ENCODE results near the gene PSORS1C1. TPM values are rescaled to one million over a fixed set of nuclear protein-coding genes. Genes with fewer than 3 reads are reported as not detected.
"Not testable (repeated sequence)": the region's sequence is repeated elsewhere in the genome, so short reads cannot be mapped to it uniquely, and the experiment has no call there.

The PSORS1C1 gene
- total RNA-seq: 10 to 100 TPM in 1 of 3 donors, 1 to 10 TPM in 2; 2.4 to 11.1 (median 4.6) TPM
- long read RNA-seq, donor 1, partial matches to known transcripts: 0 of 1 reads
- long read RNA-seq, donor 1, other reads (novel, unspliced or antisense): 1 of 1 reads
- long read RNA-seq, donor 2, transcript PSORS1C1-202 (2 exons, 3,827 nt): major isoform, 5 of 6 reads
- long read RNA-seq, donor 2, partial matches to known transcripts: 0 of 6 reads
- long read RNA-seq, donor 2, other reads (novel, unspliced or antisense): 1 of 6 reads

DNA sequence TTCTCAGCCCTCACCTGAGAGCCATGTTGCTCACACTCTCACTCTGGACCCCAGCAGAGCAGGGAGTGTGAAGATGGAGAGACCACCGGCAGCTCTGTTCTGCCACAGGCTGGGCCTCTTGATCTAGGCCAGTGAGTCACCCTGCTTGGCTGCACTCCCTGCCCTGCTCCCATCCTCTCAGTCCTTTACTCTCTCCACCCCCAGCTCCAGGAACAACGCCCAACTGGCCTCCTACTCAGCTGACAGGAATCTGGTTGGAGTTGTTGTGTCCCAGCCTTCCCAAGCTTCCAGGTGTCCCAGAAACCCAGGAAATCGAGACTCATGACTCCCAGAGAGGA, at the start of gene PSORS1C1:
TSS of gene PSORS1C1 (plus strand) at position 260 of the 338 bp plus-strand sequence. CDS start 14,833 bp downstream, outside the sequence.
- Histone ChIP-seq H3K36me3 (ENCODE audit: low read depth) (no peaks in the 10 kb centered on the region), H3K9me3 (no peaks in the 10 kb centered on the region), H3K4me1 (ENCODE audit: low read depth) (peaks cover 13% of the 10 kb centered on the region), H3K4me3 (no peak within 1 kb of the TSS)
- intact Hi-C loops (cut with DNase I, micrococcal nuclease): no loop called here
- ATAC-seq: peak; percentile 94
- TF ChIP-seq, protein P1, sequence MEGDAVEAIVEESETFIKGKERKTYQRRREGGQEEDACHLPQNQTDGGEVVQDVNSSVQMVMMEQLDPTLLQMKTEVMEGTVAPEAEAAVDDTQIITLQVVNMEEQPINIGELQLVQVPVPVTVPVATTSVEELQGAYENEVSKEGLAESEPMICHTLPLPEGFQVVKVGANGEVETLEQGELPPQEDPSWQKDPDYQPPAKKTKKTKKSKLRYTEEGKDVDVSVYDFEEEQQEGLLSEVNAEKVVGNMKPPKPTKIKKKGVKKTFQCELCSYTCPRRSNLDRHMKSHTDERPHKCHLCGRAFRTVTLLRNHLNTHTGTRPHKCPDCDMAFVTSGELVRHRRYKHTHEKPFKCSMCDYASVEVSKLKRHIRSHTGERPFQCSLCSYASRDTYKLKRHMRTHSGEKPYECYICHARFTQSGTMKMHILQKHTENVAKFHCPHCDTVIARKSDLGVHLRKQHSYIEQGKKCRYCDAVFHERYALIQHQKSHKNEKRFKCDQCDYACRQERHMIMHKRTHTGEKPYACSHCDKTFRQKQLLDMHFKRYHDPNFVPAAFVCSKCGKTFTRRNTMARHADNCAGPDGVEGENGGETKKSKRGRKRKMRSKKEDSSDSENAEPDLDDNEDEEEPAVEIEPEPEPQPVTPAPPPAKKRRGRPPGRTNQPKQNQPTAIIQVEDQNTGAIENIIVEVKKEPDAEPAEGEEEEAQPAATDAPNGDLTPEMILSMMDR (IDR thresholded peaks at IDR 0.05): no peak
- peak; percentile 69 to 84 (median 77) for DNase-seq

DNA sequence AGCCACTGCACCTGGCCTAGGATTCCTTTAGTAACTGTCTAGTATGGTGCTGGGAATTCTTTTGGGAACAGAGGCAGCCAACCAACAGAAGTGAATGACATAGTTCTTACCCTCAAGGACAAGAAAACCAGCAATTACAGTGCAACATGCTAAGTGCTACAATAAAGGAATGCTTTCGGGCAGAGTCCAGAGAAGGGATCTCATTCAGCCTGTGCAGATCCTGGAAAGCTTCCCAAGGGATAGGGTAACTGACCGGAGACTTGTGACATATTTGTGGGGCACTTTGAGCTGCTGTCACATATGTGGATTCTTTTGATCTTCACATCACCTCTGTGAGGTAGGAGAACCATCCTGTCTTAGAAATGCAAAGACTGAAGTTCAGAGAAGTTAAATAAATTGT, 49.0 kb upstream of the PSORS1C1 start:
- Histone ChIP-seq H3K36me3 (ENCODE audit: low read depth) (no peaks in the 10 kb centered on the region), H3K9me3 (no peaks in the 10 kb centered on the region), H3K4me1 (ENCODE audit: low read depth) (no peaks in the 10 kb centered on the region), H3K4me3 (no peak overlapping the region)
- TF ChIP-seq, protein P1 (IDR thresholded peaks at IDR 0.05): no peak
- ATAC-seq (no peak), DNase-seq (peak in 1 of 3 donors; percentile 14)
- intact Hi-C loops (cut with DNase I, micrococcal nuclease): loop anchor here in 1 of 2 donors (5.0 kb wide), 1 partner anchor 143 kb away; no protein-coding TSS in a partner anchor

DNA sequence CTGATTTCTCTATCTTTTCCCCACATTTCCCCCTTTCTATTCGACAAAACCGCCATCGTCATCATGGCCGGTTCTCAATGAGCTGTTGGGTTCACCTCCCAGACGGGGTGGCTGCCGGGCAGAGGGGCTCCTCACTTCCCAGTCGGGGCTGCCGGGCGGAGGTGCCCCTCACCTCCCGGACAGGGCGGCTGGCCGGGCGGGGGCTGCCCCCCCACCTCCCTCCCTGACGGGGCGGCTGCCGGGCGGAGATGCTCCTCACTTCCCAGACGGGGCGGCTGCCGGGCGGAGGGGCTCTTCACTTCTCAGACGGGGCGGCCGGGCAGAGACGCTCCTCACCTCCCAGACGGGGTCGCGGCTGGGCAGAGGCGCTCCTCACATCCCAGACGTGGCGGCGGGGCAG, 47.6 kb upstream of the PSORS1C1 start:
- H3K36me3 ChIP-seq (ENCODE audit: low read depth); DNase-seq; ATAC-seq; H3K9me3 ChIP-seq; H3K4me3 ChIP-seq; H3K4me1 ChIP-seq (ENCODE audit: low read depth): not testable (repeated sequence)
- intact Hi-C loops (cut with DNase I, micrococcal nuclease): loop anchor here in 1 of 2 donors (5.0 kb wide), 1 partner anchor 145 kb away; no protein-coding TSS in a partner anchor

DNA sequence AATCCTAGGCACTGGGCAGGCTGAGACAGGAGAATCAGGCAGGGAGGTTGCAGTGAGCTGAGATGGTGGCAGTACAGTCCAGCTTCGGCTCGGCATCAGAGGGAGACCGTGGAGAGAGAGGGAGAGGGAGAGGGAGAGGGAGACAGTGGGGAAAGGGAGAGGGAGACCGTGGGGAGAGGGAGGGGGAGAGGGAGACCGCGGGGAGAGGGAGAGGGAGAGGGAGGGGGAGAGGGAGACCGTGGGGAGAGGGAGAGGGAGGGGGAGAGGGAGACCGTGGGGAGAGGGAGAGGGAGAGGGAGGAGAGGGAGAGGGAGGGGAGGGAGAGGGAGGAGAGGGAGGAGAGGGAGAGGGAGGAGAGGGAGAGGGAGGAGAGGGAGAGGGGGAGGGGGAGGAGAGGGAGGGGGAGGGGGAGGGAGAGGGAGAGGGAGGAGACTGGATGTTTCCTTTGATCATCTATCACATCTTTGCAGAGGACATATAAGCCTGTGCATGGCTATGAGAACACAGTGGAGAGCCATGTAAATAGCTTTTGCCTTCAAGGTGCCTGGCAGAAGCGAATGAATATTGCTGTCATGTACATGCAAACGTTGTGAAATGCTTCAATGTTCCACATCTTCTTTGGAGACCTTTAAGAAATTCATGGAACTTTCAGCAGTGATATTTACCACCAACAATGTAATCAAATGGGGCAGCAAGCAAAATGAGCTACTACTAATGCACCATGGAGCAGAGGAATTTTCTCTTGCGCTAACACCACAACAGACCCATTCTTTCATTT, 46.5 kb upstream of the PSORS1C1 start:
- not testable (repeated sequence) for ATAC-seq; H3K9me3 ChIP-seq; H3K4me3 ChIP-seq; H3K36me3 ChIP-seq (ENCODE audit: low read depth); DNase-seq; H3K4me1 ChIP-seq (ENCODE audit: low read depth)
- intact Hi-C loops (cut with DNase I, micrococcal nuclease): loop anchor here in 1 of 2 donors (5.0 kb wide), 1 partner anchor 146 kb away; no protein-coding TSS in a partner anchor

GRCh38 chr6:31068669-31069340, 45.8 kb upstream of the PSORS1C1 start:
- intact Hi-C loops (cut with DNase I, micrococcal nuclease): loop anchor here in 1 of 2 donors (5.0 kb wide), 1 partner anchor 147 kb away; no protein-coding TSS in a partner anchor
- DNase-seq (peak; percentile 64 to 89 (median 84)), ATAC-seq (peak; percentile 97)
- TF ChIP-seq, protein P1 (IDR thresholded peaks at IDR 0.05): peak; percentile 89
- Histone ChIP-seq H3K36me3 (ENCODE audit: low read depth) (no peaks in the 10 kb centered on the region), H3K4me1 (ENCODE audit: low read depth) (no peaks in the 10 kb centered on the region), H3K4me3 (no peak overlapping the region), H3K9me3 (no peaks in the 10 kb centered on the region)

DNA sequence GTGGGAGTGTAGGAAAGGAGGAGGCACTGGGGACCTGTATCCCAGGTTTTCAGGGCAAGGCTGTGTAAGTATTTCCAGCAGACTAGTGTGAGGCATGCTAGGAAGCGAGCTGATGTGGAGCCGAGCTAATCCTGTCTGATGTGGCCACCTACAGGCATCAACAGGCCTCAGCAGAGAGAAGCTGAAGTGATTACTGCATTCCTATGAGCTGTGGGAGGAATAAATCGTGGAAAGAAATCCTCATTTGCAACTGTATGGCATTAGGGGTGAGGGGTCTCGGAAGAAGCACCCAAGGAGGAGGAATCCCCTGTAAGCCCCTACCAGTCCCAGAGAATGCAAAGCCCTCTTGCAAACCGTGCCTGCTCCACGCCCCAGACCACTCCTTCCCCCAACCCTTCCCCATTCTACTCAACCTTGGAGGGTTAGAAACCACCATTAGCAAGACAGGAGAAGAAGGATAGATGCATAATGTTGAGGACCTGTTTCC, 43.8 kb upstream of the PSORS1C1 start:
- Histone ChIP-seq H3K4me3 (no peak overlapping the region), H3K36me3 (ENCODE audit: low read depth) (no peaks in the 10 kb centered on the region), H3K4me1 (ENCODE audit: low read depth) (no peaks in the 10 kb centered on the region), H3K9me3 (no peaks in the 10 kb centered on the region)
- intact Hi-C loops (cut with DNase I, micrococcal nuclease): loop anchor here in 1 of 2 donors (10.0 kb wide), 1 partner anchor 246 kb away; no protein-coding TSS in a partner anchor
- DNase-seq (no peak), ATAC-seq (peak; percentile 67)
- TF ChIP-seq, protein P1 (IDR thresholded peaks at IDR 0.05): no peak
